ENCODE data around the gene SLAIN1. TPM values are rescaled to one million over a fixed set of nuclear protein-coding genes. Genes with fewer than 3 reads are reported as not detected.

SLAIN1 gene
- total RNA-seq, 4 donors from 2014 or later, result 10.3 to 20.9 (median 15.4) TPM

DNA sequence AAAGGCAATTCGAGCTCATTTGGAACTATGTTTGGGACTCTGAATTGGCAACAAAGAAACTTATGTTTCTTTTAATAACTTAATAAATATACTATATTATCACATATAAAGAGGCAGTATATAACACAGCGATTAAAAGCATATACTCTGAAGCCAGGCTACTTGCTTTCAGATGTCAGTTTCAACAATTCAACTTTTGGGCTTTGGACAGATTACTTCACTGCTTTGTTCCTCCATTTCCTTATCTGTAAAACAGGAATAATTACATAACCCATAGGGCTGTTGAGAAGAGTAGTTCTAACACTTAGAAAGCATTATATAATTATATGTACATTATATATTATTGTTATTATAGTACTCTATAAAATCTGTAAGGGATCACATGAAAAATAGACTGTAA is 113.9 kb downstream of the SLAIN1 start:
- intact Hi-C loops (cut with DNase I; ENCODE audit: low total_unique reads), result no loop called here
- TF ChIP-seq POLR2A (IDR thresholded peaks at IDR 0.05), result no peak
- H3K9me3 ChIP-seq, result no peaks in the 10 kb centered on the region
- no peak overlapping the region for H3K4me3 ChIP-seq
- no peaks in the 10 kb centered on the region for H3K27me3 ChIP-seq
- H3K4me1 ChIP-seq, result no peaks in the 10 kb centered on the region
- DNase-seq, result no peak
- H3K36me3 ChIP-seq, result no peaks in the 10 kb centered on the region
- no peak overlapping the region for H3K27ac ChIP-seq

DNA sequence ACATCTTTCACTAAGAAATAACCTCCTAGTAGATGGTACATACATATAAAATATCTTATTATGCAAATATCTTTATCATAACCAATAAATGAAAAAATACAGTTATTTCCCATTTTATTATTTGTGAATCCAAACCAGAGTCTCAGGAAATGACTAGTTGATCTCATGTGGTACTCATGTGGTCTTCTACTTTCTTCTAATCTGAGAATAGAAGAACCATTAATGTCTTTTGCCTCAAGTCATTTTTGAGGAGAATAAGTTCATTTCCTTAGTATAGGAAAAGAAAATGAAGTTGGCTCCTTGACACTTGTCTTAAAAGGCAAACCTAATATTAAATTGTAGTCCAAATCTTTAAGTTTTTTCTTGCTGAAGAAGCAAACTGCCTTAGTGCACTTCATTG is 114.5 kb downstream of the SLAIN1 start:
- no peak for DNase-seq
- Histone ChIP-seq H3K9me3 (no peaks in the 10 kb centered on the region), H3K36me3 (no peaks in the 10 kb centered on the region), H3K4me1 (no peaks in the 10 kb centered on the region), H3K27ac (no peak overlapping the region), H3K4me3 (no peak overlapping the region), H3K27me3 (no peaks in the 10 kb centered on the region)
- TF ChIP-seq, protein P1, sequence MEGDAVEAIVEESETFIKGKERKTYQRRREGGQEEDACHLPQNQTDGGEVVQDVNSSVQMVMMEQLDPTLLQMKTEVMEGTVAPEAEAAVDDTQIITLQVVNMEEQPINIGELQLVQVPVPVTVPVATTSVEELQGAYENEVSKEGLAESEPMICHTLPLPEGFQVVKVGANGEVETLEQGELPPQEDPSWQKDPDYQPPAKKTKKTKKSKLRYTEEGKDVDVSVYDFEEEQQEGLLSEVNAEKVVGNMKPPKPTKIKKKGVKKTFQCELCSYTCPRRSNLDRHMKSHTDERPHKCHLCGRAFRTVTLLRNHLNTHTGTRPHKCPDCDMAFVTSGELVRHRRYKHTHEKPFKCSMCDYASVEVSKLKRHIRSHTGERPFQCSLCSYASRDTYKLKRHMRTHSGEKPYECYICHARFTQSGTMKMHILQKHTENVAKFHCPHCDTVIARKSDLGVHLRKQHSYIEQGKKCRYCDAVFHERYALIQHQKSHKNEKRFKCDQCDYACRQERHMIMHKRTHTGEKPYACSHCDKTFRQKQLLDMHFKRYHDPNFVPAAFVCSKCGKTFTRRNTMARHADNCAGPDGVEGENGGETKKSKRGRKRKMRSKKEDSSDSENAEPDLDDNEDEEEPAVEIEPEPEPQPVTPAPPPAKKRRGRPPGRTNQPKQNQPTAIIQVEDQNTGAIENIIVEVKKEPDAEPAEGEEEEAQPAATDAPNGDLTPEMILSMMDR (IDR thresholded peaks at IDR 0.05), result no peak
- no peak for TF ChIP-seq POLR2A (IDR thresholded peaks at IDR 0.05)
- intact Hi-C loops (cut with DNase I; ENCODE audit: low total_unique reads), result no loop called here

Small RNAs within 50 kb of the gene (microRNA-seq; reads per million reads assigned to microRNA genes)
- not detected for gene MIR3665 (ENCODE audit: borderline microRNAs expressed, borderline replicate concordance)

Small RNAs within 50 kb of the gene (small RNA-seq; reads per million reads assigned to genes)
- gene MIR3665, result not detected
- not detected for gene SPTLC1P5

Other genes starting within 250 kb of the SLAIN1 start
- under 1 TPM in 1 of 4 donors, not detected in 3; 0.48 TPM for gene SCEL, start 162.0 kb upstream of the SLAIN1 start, total RNA-seq
- 10 to 100 TPM; 14.9 to 63.5 (median 37.8) TPM for gene EDNRB, start 221.1 kb downstream of the SLAIN1 start, total RNA-seq